ENCODE data around the gene MEI1. TPM values are rescaled to one million over a fixed set of nuclear protein-coding genes. Genes with fewer than 3 reads are reported as not detected.

MEI1 gene
- total RNA-seq, 1 donor from 2014 or later, result 0.64 TPM

DNA sequence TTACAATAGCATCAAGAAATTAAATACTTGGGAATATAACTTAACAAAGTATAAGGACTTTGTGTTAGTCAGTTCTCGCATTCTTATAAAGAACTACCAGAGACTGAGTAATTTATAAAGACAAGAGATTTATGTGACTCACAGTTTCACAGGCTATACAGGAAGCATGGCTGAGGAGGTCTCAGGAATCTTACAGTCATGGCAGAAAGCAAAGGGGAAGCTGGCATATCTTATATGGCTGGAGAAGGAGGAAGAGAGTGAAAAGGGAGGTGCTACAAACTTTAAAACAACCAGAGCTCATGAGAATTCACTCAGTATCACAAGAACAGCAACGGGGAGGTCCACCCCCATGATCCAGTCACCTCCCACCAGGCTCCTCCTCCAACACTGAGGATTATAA lies 69.1 kb downstream of the MEI1 start:
- peak overlapping the region; percentile 60 for H3K27ac Mint-ChIP-seq (ENCODE audit: unreplicated experiment)
- no peaks in the 10 kb centered on the region for H3K27me3 ChIP-seq (ENCODE audit: insufficient read depth, low read length)
- DNase-seq (ENCODE audit: low read depth), result peak; percentile 64

GRCh38 chr22:41770715-41771468 lies 71.6 kb downstream of the MEI1 start:
- peaks cover 10% of the 10 kb centered on the region for H3K4me1 Mint-ChIP-seq (ENCODE audit: low read depth, unreplicated experiment)
- Histone ChIP-seq H3K4me2 (ENCODE audit: low read length) (no peak overlapping the region), H3K36me3 (ENCODE audit: insufficient read depth, low read length) (no peaks in the 10 kb centered on the region), H3K9ac (ENCODE audit: low read length) (no peak overlapping the region), H3K27ac (ENCODE audit: low read depth, low read length) (no peak overlapping the region), H3K27me3 (ENCODE audit: insufficient read depth, low read length) (no peaks in the 10 kb centered on the region), H4K20me1 (ENCODE audit: insufficient read depth, low read length) (no peaks in the 10 kb centered on the region), H3K79me2 (ENCODE audit: insufficient read depth, low read length) (no peaks in the 10 kb centered on the region), H3K4me3 (ENCODE audit: insufficient read depth, low read depth, low read length) (no peak overlapping the region), H3K9me3 (ENCODE audit: insufficient read depth, low read depth, low read length) (no peaks in the 10 kb centered on the region), H3K4me1 (ENCODE audit: insufficient read depth, low read length) (no peaks in the 10 kb centered on the region), H2AFZ (ENCODE audit: low read depth, low read length) (no peak overlapping the region)
- DNase-seq (ENCODE audit: low read depth), result no peak
- FAIRE-seq, result no peak
- H3K9me3 Mint-ChIP-seq (ENCODE audit: unreplicated experiment), result no peaks in the 10 kb centered on the region
- no peaks in the 10 kb centered on the region for H3K27me3 Mint-ChIP-seq (ENCODE audit: low read depth, unreplicated experiment)
- no peak overlapping the region for H3K4me3 Mint-ChIP-seq (ENCODE audit: unreplicated experiment)
- H3K36me3 Mint-ChIP-seq (ENCODE audit: low read depth, unreplicated experiment), result no peaks in the 10 kb centered on the region
- no peak for TF ChIP-seq EZH2 (IDR thresholded peaks at IDR 0.05; ENCODE audit: insufficient read depth, low read length)
- TF ChIP-seq, protein P1, sequence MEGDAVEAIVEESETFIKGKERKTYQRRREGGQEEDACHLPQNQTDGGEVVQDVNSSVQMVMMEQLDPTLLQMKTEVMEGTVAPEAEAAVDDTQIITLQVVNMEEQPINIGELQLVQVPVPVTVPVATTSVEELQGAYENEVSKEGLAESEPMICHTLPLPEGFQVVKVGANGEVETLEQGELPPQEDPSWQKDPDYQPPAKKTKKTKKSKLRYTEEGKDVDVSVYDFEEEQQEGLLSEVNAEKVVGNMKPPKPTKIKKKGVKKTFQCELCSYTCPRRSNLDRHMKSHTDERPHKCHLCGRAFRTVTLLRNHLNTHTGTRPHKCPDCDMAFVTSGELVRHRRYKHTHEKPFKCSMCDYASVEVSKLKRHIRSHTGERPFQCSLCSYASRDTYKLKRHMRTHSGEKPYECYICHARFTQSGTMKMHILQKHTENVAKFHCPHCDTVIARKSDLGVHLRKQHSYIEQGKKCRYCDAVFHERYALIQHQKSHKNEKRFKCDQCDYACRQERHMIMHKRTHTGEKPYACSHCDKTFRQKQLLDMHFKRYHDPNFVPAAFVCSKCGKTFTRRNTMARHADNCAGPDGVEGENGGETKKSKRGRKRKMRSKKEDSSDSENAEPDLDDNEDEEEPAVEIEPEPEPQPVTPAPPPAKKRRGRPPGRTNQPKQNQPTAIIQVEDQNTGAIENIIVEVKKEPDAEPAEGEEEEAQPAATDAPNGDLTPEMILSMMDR (IDR thresholded peaks at IDR 0.05; ENCODE audit: insufficient read depth, low read depth, low read length), result no peak
- H3K27ac Mint-ChIP-seq (ENCODE audit: unreplicated experiment), result no peak overlapping the region

More for the DNA sequence above, 69.1 kb downstream of the MEI1 start:
- H3K4me3 ChIP-seq (ENCODE audit: insufficient read depth, low read depth, low read length), result no peak overlapping the region
- Mint-ChIP-seq H3K9me3 (ENCODE audit: unreplicated experiment) (no peaks in the 10 kb centered on the region), H3K36me3 (ENCODE audit: low read depth, unreplicated experiment) (no peaks in the 10 kb centered on the region), H3K4me1 (ENCODE audit: low read depth, unreplicated experiment) (peaks cover 10% of the 10 kb centered on the region), H3K4me3 (ENCODE audit: unreplicated experiment) (no peak overlapping the region), H3K27me3 (ENCODE audit: low read depth, unreplicated experiment) (peaks cover 3% of the 10 kb centered on the region)
- FAIRE-seq, result peak; percentile 20
- no peaks in the 10 kb centered on the region for H4K20me1 ChIP-seq (ENCODE audit: insufficient read depth, low read length)
- H2AFZ ChIP-seq (ENCODE audit: low read depth, low read length), result peak overlapping the region; percentile 34
- no peaks in the 10 kb centered on the region for H3K4me1 ChIP-seq (ENCODE audit: insufficient read depth, low read length)
- H3K27ac ChIP-seq (ENCODE audit: low read depth, low read length), result no peak overlapping the region
- no peaks in the 10 kb centered on the region for H3K79me2 ChIP-seq (ENCODE audit: insufficient read depth, low read length)
- H3K9ac ChIP-seq (ENCODE audit: low read length), result no peak overlapping the region
- TF ChIP-seq EZH2 (IDR thresholded peaks at IDR 0.05; ENCODE audit: insufficient read depth, low read length), result no peak
- TF ChIP-seq, protein P1 (IDR thresholded peaks at IDR 0.05; ENCODE audit: insufficient read depth, low read depth, low read length), result no peak
- no peaks in the 10 kb centered on the region for H3K9me3 ChIP-seq (ENCODE audit: insufficient read depth, low read depth, low read length)
- H3K4me2 ChIP-seq (ENCODE audit: low read length), result peak overlapping the region; percentile 12
- no peaks in the 10 kb centered on the region for H3K36me3 ChIP-seq (ENCODE audit: insufficient read depth, low read length)

- H3K4me3 ChIP-seq (ENCODE audit: insufficient read depth, low read depth, low read length), result no peak overlapping the region
- no peak for TF ChIP-seq EZH2 (IDR thresholded peaks at IDR 0.05; ENCODE audit: insufficient read depth, low read length)
- TF ChIP-seq, protein P1 (IDR thresholded peaks at IDR 0.05; ENCODE audit: insufficient read depth, low read depth, low read length), result no peak
- H3K4me2 ChIP-seq (ENCODE audit: low read length), result no peak overlapping the region
- H3K4me1 ChIP-seq (ENCODE audit: insufficient read depth, low read length), result no peaks in the 10 kb centered on the region
- no peak overlapping the region for H3K9ac ChIP-seq (ENCODE audit: low read length)
- H3K27me3 ChIP-seq (ENCODE audit: insufficient read depth, low read length), result no peaks in the 10 kb centered on the region
- Mint-ChIP-seq H3K4me1 (ENCODE audit: low read depth, unreplicated experiment) (peaks cover 10% of the 10 kb centered on the region), H3K27ac (ENCODE audit: unreplicated experiment) (no peak overlapping the region), H3K27me3 (ENCODE audit: low read depth, unreplicated experiment) (peaks cover 3% of the 10 kb centered on the region), H3K36me3 (ENCODE audit: low read depth, unreplicated experiment) (no peaks in the 10 kb centered on the region), H3K9me3 (ENCODE audit: unreplicated experiment) (no peaks in the 10 kb centered on the region), H3K4me3 (ENCODE audit: unreplicated experiment) (no peak overlapping the region)
- no peaks in the 10 kb centered on the region for H3K9me3 ChIP-seq (ENCODE audit: insufficient read depth, low read depth, low read length)
- H3K79me2 ChIP-seq (ENCODE audit: insufficient read depth, low read length), result no peaks in the 10 kb centered on the region
- DNase-seq (ENCODE audit: low read depth), result no peak
- no peak overlapping the region for H2AFZ ChIP-seq (ENCODE audit: low read depth, low read length)
- FAIRE-seq, result no peak
- no peaks in the 10 kb centered on the region for H3K36me3 ChIP-seq (ENCODE audit: insufficient read depth, low read length)
- no peaks in the 10 kb centered on the region for H4K20me1 ChIP-seq (ENCODE audit: insufficient read depth, low read length)
- no peak overlapping the region for H3K27ac ChIP-seq (ENCODE audit: low read depth, low read length)
These were observed 72.9 kb downstream of the MEI1 start for GRCh38 chr22:41772198-41772597.
